Gastrocnemius medialis (tissue), 4 donors: Measurements from ENCODE around the gene UBL5.
A peak's percentile ranks its signal among the peaks of the same experiment; 100 is the strongest.

Experiments used
- POLR2A ChIP-seq, 2 donors: fragments of 450-650 bp; IDR thresholded peaks; one replicate each; pipeline ENCODE4 v1.6.1; 2017; ENCODE audit warnings: antibody characterized with exemption in 2 of 2, mild to moderate bottlenecking in 2 of 2, moderate library complexity in 2 of 2
- TF ChIP-seq, protein P1 (sequence below), 5 experiments: fragments of 450-650 bp in 3 of 5; fragments of 200-600 bp in 2 of 5; sonication (generic) in 2 of 5; IDR thresholded peaks in 4 of 5; conservative IDR thresholded peaks in 1 of 5; 1 replicate in 4 of 5; 2 replicates in 1 of 5; pipeline ENCODE4 v1.5.1; 2016 to 2019; ENCODE audit warnings: antibody characterized with exemption in 5 of 5, mild to moderate bottlenecking in 3 of 5, moderate library complexity in 3 of 5

DNA sequence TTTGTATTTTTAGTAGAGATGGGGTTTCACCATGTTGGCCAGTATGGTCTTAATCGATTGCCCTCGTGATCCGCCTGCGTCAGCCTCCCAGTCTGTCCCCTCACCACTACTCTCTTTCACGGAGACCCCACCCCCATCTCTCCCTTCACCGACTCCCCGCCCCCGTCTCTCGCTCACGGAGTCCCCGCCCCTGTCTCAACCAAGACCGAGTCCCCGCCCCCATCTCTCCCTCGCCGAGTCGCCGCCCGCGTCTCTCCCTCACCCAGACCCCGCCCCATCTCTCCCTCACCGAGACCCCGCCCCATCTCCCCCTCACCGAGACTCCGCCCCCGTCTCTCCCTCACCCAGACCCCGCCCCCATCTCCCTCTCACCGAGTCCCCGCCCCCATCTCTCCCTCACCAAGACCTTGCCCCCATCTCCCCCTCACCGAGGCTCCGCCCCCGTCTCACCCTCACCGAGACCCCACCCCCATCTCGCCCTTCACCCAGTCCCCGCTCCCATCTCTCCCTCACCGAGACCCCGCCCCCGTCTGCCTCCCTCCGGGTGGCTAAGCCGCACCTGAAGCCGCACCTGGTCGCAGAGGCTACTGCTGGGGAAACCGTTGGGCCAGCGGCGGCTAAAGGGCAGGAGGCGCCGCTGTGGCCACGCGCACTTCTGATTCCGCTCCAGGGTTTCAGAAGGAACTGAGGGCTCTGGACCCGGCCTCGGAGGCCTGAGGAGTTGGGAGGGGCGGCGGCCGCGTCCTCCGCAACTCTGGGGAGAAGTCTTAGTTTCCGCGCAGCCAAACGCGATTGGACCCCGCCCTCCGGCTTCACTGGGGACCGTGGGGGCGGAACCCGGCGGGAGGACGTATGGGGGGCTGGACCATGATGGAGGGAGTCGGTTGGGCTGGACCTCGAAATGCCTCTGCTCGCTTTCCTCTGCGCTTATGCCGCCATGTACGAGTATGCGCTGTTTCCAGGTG lies 42.1 kb upstream of the UBL5 start:
- TF ChIP-seq, protein P1, sequence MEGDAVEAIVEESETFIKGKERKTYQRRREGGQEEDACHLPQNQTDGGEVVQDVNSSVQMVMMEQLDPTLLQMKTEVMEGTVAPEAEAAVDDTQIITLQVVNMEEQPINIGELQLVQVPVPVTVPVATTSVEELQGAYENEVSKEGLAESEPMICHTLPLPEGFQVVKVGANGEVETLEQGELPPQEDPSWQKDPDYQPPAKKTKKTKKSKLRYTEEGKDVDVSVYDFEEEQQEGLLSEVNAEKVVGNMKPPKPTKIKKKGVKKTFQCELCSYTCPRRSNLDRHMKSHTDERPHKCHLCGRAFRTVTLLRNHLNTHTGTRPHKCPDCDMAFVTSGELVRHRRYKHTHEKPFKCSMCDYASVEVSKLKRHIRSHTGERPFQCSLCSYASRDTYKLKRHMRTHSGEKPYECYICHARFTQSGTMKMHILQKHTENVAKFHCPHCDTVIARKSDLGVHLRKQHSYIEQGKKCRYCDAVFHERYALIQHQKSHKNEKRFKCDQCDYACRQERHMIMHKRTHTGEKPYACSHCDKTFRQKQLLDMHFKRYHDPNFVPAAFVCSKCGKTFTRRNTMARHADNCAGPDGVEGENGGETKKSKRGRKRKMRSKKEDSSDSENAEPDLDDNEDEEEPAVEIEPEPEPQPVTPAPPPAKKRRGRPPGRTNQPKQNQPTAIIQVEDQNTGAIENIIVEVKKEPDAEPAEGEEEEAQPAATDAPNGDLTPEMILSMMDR (IDR thresholded peaks at IDR 0.05 in 4 of 5, conservative IDR thresholded peaks at IDR 0.05 in 1 of 5), result no peak
- peak; percentile 41 to 73 for TF ChIP-seq POLR2A (IDR thresholded peaks at IDR 0.05)
